Neural progenitor cell (in vitro differentiated cells): ENCODE results near the gene CRIP2.

Experiments used
- EZH2 ChIP-seq: fragments of 200-600 bp; sonication (generic); IDR thresholded peaks from 2 replicates; pipeline ENCODE4 v1.6.1; 2017; ENCODE audit warnings: antibody characterized with exemption, mild to moderate bottlenecking, moderate library complexity
- EZH2phosphoT487 ChIP-seq: fragments of 200-600 bp; sonication (generic); IDR thresholded peaks from 2 replicates; pipeline ENCODE4 v1.6.1; 2017; ENCODE audit warnings: antibody characterized with exemption
- TF ChIP-seq, protein P1 (sequence below): fragments of 200-600 bp; sonication (generic); IDR thresholded peaks from 2 replicates; pipeline ENCODE4 v1.5.1; 2017; ENCODE audit warnings: antibody characterized with exemption, mild to moderate bottlenecking

DNA sequence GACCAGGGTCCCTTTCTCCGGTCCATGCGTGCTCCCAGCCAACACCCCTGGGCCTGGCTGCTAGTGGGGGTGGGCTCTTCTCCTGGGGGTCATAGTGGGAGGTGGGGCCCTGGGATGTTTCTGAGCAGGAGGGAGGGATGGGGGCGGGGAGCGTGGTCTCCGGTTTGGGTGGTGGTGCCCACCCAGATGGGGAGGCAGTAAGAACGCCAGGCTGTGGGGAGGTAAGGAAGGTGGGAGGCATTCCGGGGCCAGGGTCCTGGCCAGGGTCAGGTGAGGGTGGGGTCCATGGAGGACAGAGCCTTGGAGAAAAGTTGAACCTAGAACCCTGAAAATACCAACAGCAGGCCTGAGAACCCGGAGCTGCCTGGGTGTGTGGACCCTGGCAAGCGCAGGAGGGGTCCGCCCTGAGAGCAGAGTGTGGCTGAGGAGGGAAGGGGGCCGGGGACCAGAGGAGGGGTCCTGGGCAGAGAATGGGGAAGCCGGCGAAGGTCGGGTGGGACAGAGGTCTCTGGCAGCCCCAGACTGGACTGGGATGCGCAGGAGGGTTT, 5.7 kb downstream of the CRIP2 start:
- TF ChIP-seq EZH2 (no peak), EZH2phosphoT487 (no peak)
- TF ChIP-seq, protein P1, sequence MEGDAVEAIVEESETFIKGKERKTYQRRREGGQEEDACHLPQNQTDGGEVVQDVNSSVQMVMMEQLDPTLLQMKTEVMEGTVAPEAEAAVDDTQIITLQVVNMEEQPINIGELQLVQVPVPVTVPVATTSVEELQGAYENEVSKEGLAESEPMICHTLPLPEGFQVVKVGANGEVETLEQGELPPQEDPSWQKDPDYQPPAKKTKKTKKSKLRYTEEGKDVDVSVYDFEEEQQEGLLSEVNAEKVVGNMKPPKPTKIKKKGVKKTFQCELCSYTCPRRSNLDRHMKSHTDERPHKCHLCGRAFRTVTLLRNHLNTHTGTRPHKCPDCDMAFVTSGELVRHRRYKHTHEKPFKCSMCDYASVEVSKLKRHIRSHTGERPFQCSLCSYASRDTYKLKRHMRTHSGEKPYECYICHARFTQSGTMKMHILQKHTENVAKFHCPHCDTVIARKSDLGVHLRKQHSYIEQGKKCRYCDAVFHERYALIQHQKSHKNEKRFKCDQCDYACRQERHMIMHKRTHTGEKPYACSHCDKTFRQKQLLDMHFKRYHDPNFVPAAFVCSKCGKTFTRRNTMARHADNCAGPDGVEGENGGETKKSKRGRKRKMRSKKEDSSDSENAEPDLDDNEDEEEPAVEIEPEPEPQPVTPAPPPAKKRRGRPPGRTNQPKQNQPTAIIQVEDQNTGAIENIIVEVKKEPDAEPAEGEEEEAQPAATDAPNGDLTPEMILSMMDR = no peak
